Left lung (tissue), 10 donors: Measurements from ENCODE around the gene EFNB2. TPM values are rescaled to one million over a fixed set of nuclear protein-coding genes. Genes with fewer than 3 reads are reported as not detected.

Experiments used
- ATAC-seq: fragments of 200-7000 bp; cut with Tn5 transposase; one replicate; pipeline ENCODE4 v1.9.1; 2020; ENCODE audit warnings: moderate library complexity
- DNase-seq, 4 donors: peaks; one replicate each; pipeline ENCODE4 v3.0.0-alpha.2; 2013 to 2020
- H3K27ac ChIP-seq, 2 donors: fragments of 200-600 bp; sonication (generic) in 1 of 2; one replicate each; pipeline versions ENCODE4 v1.5.0 to v1.8.0; 2020 to 2021
- H3K27me3 ChIP-seq, 2 donors: fragments of 200-600 bp; sonication (generic) in 1 of 2; one replicate each; pipeline versions ENCODE4 v1.5.0 to v1.8.0; 2020 to 2021
- H3K36me3 ChIP-seq, 2 donors: fragments of 200-600 bp; sonication (generic) in 1 of 2; one replicate each; pipeline versions ENCODE4 v1.5.0 to v1.8.0; 2020 to 2021
- H3K4me1 ChIP-seq, 2 donors: fragments of 200-600 bp; one replicate each; pipeline ENCODE4 v1.8.0; 2021
- H3K4me3 ChIP-seq, 2 donors: fragments of 200-600 bp; sonication (generic) in 1 of 2; one replicate each; pipeline versions ENCODE4 v1.5.0 to v1.8.0; 2020 to 2021; ENCODE audit warnings: mild to moderate bottlenecking in 1 of 2
- H3K9me3 ChIP-seq, 2 donors: fragments of 200-600 bp; sonication (generic) in 1 of 2; one replicate each; pipeline versions ENCODE4 v1.5.0 to v1.8.0; 2020 to 2021
- intact Hi-C, 2 donors: fragments of 100-400 bp; cut with DNase I; formaldehyde crosslinking; loops; one replicate each; pipeline versions ENCODE4 v1.11.2 to v1.14.2; 2022
- polyA plus RNA-seq, 6 donors: library from polyadenylated mRNA; unstranded; fragments of 120-200 nt; gene quantifications; one replicate each; pipeline ENCODE4 v1.2.1, GENCODE V29; 2013; ENCODE audit not compliant: insufficient read length in 6 of 6
- total RNA-seq, 2 donors: library from RNA; stranded (reverse); fragmentation: NEBNext Ultra II Directional; extraction: Animal tissue kit (Norgen Biotek cat#: 25700); gene quantifications; one replicate each; pipeline ENCODE4 v1.2.1, GENCODE V29; 2021
- TF ChIP-seq, protein P1 (sequence below), 2 donors: fragments of 200-600 bp; sonication (generic) in 1 of 2; IDR thresholded peaks; one replicate each; pipeline versions ENCODE4 v1.5.0 to v1.8.0; 2021; ENCODE audit warnings: antibody characterized with exemption in 2 of 2
- donor health status: DM: no; HTN: yes; CAD: no.
- donor health status: DM: no; HTN: no; CAD: no.

The EFNB2 gene
- total and polyA plus RNA-seq, 8 donors = 39.6 to 95.6 (median 85.5) TPM

DNA sequence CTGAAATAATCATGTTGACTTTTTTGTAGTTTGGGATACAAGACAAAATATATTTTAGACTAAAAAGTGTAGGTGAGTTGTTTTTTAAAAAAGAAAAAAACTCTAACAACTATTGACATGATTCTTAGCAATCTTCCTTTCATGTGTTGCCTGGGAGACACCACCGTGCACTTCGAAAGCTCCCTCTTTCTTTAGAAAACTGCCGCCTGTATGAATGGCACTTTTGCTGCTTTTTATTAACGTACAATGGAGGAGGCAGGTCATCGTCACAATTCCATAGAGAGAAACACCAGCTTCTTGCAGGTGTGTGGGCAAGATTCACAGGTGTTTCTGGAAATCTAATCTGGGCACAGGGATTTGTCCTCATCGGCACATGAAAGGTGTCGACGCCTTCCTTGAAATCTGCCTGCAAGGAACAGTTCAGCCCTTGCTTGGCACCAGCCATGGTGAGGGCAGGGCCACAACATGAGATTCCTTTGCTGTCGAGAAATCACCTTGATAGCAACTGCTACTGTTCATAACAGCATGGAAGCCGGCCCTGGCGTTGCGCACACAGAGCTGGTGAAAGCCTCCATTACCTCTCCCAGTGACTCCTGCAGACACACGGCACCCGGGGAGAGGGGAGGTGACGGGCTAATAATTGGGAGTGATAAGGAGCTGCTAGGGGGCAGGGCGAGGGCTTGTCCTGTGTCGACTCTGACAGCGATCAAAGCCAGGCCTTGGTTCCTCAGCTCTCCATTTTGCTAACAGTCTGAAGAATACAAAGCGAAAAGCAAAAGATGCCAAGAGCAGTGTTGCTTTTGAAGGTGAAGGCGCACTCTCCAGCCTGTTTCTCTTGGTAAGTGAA, 66.5 kb downstream of the EFNB2 start:
- H3K27ac ChIP-seq = no peak overlapping the region
- no peak overlapping the region for H3K4me3 ChIP-seq
- TF ChIP-seq, protein P1, sequence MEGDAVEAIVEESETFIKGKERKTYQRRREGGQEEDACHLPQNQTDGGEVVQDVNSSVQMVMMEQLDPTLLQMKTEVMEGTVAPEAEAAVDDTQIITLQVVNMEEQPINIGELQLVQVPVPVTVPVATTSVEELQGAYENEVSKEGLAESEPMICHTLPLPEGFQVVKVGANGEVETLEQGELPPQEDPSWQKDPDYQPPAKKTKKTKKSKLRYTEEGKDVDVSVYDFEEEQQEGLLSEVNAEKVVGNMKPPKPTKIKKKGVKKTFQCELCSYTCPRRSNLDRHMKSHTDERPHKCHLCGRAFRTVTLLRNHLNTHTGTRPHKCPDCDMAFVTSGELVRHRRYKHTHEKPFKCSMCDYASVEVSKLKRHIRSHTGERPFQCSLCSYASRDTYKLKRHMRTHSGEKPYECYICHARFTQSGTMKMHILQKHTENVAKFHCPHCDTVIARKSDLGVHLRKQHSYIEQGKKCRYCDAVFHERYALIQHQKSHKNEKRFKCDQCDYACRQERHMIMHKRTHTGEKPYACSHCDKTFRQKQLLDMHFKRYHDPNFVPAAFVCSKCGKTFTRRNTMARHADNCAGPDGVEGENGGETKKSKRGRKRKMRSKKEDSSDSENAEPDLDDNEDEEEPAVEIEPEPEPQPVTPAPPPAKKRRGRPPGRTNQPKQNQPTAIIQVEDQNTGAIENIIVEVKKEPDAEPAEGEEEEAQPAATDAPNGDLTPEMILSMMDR (IDR thresholded peaks at IDR 0.05) = no peak
- H3K36me3 ChIP-seq = no peaks in the 10 kb centered on the region
- no peaks in the 10 kb centered on the region for H3K4me1 ChIP-seq
- ATAC-seq = no peak
- no peak for DNase-seq
- intact Hi-C loops = no loop called here
- no peaks in the 10 kb centered on the region for H3K27me3 ChIP-seq
- no peaks in the 10 kb centered on the region for H3K9me3 ChIP-seq

DNA sequence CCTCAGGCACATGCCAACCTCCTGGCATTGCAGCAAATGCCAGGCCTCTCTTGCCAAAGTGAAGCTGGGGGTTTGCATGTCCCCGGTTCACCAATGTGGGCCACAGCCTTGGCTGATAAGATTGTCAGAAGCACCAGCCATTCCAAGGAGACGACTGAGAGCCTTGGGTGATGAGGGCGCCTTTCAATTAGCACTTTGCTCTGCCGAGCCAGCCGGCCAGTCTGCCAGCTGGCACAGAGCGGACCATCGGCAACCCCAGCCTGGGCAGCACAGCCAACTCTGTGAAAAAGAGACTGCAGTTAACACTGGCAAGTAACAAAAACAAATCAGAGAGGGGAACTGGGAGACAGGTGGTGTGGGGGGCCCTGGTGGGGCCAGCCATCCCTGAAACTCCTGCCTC, 67.3 kb downstream of the EFNB2 start:
- intact Hi-C loops = no loop called here
- no peak for DNase-seq
- TF ChIP-seq, protein P1 (IDR thresholded peaks at IDR 0.05) = no peak

DNA sequence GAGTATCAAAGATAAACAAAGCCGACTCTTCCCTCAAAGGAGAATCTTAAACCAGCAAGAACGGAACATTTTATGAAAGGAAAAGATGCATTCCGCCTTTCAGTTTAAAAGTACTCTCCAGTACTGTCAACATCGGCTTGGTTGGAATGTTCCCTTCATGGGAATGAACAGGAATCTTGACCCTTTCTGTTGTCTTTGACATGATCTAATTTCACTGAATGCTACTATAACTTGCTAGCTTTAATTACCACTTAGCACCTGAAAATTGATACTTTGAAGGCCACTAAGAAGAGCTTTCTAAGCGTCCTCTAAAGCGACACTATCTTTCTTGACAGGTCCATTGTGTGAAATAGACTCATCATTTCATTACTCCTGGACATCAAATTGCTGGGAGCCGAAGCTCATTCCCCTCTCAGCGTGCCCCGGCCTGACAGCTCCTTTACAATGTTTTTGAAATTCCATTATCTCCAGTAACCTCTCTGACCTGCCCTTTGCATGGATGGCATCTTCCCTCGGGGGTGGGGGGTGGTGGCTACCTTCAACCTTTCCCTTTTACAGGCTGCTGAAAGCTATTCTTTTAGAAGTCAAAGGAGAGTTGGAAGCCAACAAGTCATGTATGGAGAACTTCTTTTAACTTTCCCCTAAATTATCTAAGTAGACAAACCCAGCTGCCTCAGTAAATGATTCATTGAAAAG, 67.9 kb downstream of the EFNB2 start:
- no peak overlapping the region for H3K27ac ChIP-seq
- H3K4me3 ChIP-seq = no peak overlapping the region
- TF ChIP-seq, protein P1 (IDR thresholded peaks at IDR 0.05) = no peak
- no peaks in the 10 kb centered on the region for H3K9me3 ChIP-seq
- H3K27me3 ChIP-seq = no peaks in the 10 kb centered on the region
- H3K36me3 ChIP-seq = no peaks in the 10 kb centered on the region
- no peaks in the 10 kb centered on the region for H3K4me1 ChIP-seq
- DNase-seq = no peak
- intact Hi-C loops = no loop called here
- no peak for ATAC-seq

More for the DNA sequence above, 67.3 kb downstream of the EFNB2 start:
- H3K4me1 ChIP-seq = no peaks in the 10 kb centered on the region
- no peaks in the 10 kb centered on the region for H3K9me3 ChIP-seq
- no peak overlapping the region for H3K4me3 ChIP-seq
- H3K27me3 ChIP-seq = no peaks in the 10 kb centered on the region
- no peak for ATAC-seq
- no peak overlapping the region for H3K27ac ChIP-seq
- no peaks in the 10 kb centered on the region for H3K36me3 ChIP-seq

DNA sequence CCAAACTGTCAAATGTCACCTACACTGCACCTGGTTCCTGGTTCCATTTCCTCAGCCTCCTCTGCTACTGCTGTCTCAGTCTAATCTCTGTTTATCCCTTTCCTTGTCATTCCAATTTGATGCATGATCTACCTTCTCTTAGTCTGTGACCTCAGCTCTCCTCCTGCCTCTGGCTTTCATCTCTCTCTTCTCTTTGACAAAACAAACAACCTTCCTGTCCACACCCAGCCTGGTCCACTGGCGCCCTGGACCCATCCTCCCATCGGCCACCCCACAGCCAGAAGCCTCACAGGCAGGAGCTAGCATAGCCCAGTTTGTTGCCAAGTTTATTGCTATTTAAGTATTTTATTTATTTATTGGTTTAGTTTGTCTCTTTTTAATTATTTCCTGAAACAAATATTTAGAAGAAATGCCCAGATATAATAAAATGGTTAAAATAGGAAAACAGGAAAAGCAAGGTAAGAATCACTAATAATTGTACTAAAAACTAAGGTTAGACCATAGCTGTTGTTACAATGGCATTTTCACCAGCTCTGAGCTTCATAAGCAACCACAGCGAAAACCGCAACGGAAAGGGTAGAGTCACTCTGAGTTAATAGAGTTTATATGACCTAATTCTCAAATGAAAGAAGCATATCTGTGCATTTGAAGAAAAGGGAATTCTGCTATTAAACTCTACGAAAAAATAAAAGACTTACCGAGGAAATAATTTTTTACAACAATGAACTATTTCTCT, 68.6 kb downstream of the EFNB2 start:
- no peak for DNase-seq
- H3K4me3 ChIP-seq = no peak overlapping the region
- H3K9me3 ChIP-seq = no peaks in the 10 kb centered on the region
- no peak overlapping the region for H3K27ac ChIP-seq
- no peaks in the 10 kb centered on the region for H3K27me3 ChIP-seq
- no peaks in the 10 kb centered on the region for H3K4me1 ChIP-seq
- H3K36me3 ChIP-seq = no peaks in the 10 kb centered on the region
- TF ChIP-seq, protein P1 (IDR thresholded peaks at IDR 0.05) = no peak
- no peak for ATAC-seq
- intact Hi-C loops = no loop called here

DNA sequence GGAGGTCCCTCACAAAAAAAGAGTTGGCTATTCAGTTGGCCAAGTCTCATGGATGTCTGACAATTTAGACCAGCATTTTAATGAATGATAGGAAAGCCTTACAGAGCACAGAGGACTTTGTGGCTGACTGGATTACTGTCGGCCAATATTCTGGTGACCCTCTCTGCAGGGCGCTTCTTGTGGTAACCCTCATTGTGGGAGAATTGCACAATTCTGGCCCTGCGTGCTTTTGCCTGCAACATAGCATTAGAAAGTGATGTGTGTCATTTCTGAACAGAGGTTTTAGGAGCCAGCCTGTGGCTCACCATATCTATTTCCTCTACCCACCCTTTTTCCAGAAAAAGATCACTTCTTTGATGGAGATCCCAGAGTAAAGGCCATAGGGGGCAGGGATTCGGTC, 71.4 kb downstream of the EFNB2 start:
- DNase-seq (no peak), ATAC-seq (no peak)
- Histone ChIP-seq H3K27ac (no peak overlapping the region), H3K4me1 (no peaks in the 10 kb centered on the region), H3K4me3 (no peak overlapping the region), H3K9me3 (no peaks in the 10 kb centered on the region), H3K36me3 (no peaks in the 10 kb centered on the region), H3K27me3 (no peaks in the 10 kb centered on the region)
- TF ChIP-seq, protein P1 (IDR thresholded peaks at IDR 0.05) = no peak
- intact Hi-C loops = no loop called here
